Esophagus squamous epithelium (tissue), 5 donors: ENCODE results near the gene JAML. TPM values are rescaled to one million over a fixed set of nuclear protein-coding genes. Genes with fewer than 3 reads are reported as not detected.

Experiments used
- DNase-seq: peaks from one replicate; lab custom pipeline; 2025; lab: John Stamatoyannopoulos, UW
- H3K27ac ChIP-seq, 4 donors: fragments of 200-600 bp; sonication (generic); one replicate each; pipeline ENCODE4 v1.5.1; 2016 to 2019; ENCODE audit warnings: mild to moderate bottlenecking in 1 of 4
- H3K27me3 ChIP-seq, 4 donors: fragments of 200-600 bp; sonication (generic); 1 replicate in 3 of 4; 2 replicates in 1 of 4; pipeline versions ENCODE4 v1.5.1 to v1.6.0; 2017 to 2021; ENCODE audit warnings: antibody characterized with exemption in 1 of 4
- H3K36me3 ChIP-seq, 3 donors: fragments of 200-600 bp; sonication (generic); one replicate each; pipeline ENCODE4 v1.5.1; 2016 to 2019
- H3K4me1 ChIP-seq, 3 donors: fragments of 200-600 bp; sonication (generic); one replicate each; pipeline ENCODE4 v1.5.1; 2017 to 2019
- H3K4me3 ChIP-seq, 4 donors: fragments of 200-600 bp; sonication (generic); 1 replicate in 3 of 4; 2 replicates in 1 of 4; pipeline ENCODE4 v1.5.1; 2016 to 2019; ENCODE audit warnings: mild to moderate bottlenecking in 2 of 4, moderate library complexity in 1 of 4
- H3K9me3 ChIP-seq, 3 donors: fragments of 200-600 bp; sonication (generic); one replicate each; pipeline ENCODE4 v1.5.1; 2016 to 2019
- CTCF ChIP-seq, 6 experiments: fragments of 450-650 bp in 4 of 6; fragments of 200-600 bp in 2 of 6; sonication (generic) in 2 of 6; IDR thresholded peaks; one replicate each; pipeline ENCODE4 v1.5.1; 2016 to 2019; ENCODE audit warnings: antibody characterized with exemption in 6 of 6, mild to moderate bottlenecking in 4 of 6, moderate library complexity in 4 of 6
- POLR2A ChIP-seq, 4 donors: fragments of 450-650 bp; IDR thresholded peaks; one replicate each; pipeline ENCODE4 v1.6.1; 2017; ENCODE audit warnings: antibody characterized with exemption in 4 of 4, mild to moderate bottlenecking in 4 of 4, moderate library complexity in 3 of 4
- WGBS, 2 donors: methylation state at CpG; one replicate each; pipeline ENCODE4 v1.1.5; 2018; 5-methylcytosine and 5-hydroxymethylcytosine counted together
- intact Hi-C: fragments of 100-400 bp; cut with DNase I; formaldehyde crosslinking; loops from one replicate; pipeline ENCODE4 v1.15.0; 2022
- total RNA-seq, 4 donors: library from RNA; depleted of rRNA; stranded (reverse); fragments of >200 nt; gene quantifications; one replicate each; pipeline ENCODE4 v1.1.0, GENCODE V29; 2016
- donor health status: DM: yes; HTN: yes; CAD: no.

The JAML gene
- 10 to 100 TPM in 2 of 4 donors, 1 to 10 TPM in 2; 2.2 to 17.9 (median 9.5) TPM for total RNA-seq

GRCh38 chr11:118224511-118225188 lies at the start of gene JAML:
TSS of gene JAML (minus strand) at chr11:118225011. CDS start at chr11:118214866, 10,145 bp downstream.
- no peaks in the 10 kb centered on the region for H3K9me3 ChIP-seq
- no peak for DNase-seq
- H3K27me3 ChIP-seq: peaks cover 0 to 14% (median 0%) of the 10 kb centered on the region in 4 donors
- peak within 1 kb of the TSS in 3 of 4 donors; percentile 12 to 58 (median 35) for H3K27ac ChIP-seq
- 56 to 58% methylated on average over 6 of the region's 6 CpGs for WGBS, 2 donors
- H3K4me1 ChIP-seq: no peaks in the 10 kb centered on the region
- peak within 1 kb of the TSS in 3 of 4 donors; percentile 8 to 40 (median 22) for H3K4me3 ChIP-seq
- intact Hi-C loops: no loop called here
- H3K36me3 ChIP-seq: peaks cover 0 to 12% (median 0%) of the 10 kb centered on the region in 3 donors
- TF ChIP-seq CTCF (IDR thresholded peaks at IDR 0.05) (no peak), POLR2A (IDR thresholded peaks at IDR 0.05) (peak in 2 of 4 donors; percentile 28 to 70)

- intact Hi-C loops: no loop called here
- Histone ChIP-seq H3K27me3 (peaks cover 0 to 7% (median 0%) of the 10 kb centered on the region in 4 donors), H3K4me1 (peaks cover 20 to 56% (median 34%) of the 10 kb centered on the region in 3 donors), H3K27ac (peak overlapping the region; percentile 73 to 90 (median 88)), H3K36me3 (no peaks in the 10 kb centered on the region), H3K9me3 (no peaks in the 10 kb centered on the region), H3K4me3 (no peak overlapping the region)
- no peak for DNase-seq
- 24 to 66% methylated on average over 2 of the region's 2 CpGs for WGBS, 2 donors
- TF ChIP-seq POLR2A (IDR thresholded peaks at IDR 0.05): no peak
- no peak for TF ChIP-seq CTCF (IDR thresholded peaks at IDR 0.05)
Observed at GRCh38 chr11:118274186-118274585, 49.4 kb upstream of the JAML start.

- Histone ChIP-seq H3K27ac (no peak overlapping the region), H3K4me3 (no peak overlapping the region), H3K9me3 (no peaks in the 10 kb centered on the region), H3K36me3 (no peaks in the 10 kb centered on the region), H3K27me3 (peaks cover 0 to 7% (median 0%) of the 10 kb centered on the region in 4 donors), H3K4me1 (peaks cover 20 to 55% (median 27%) of the 10 kb centered on the region in 3 donors)
- intact Hi-C loops: no loop called here
- TF ChIP-seq CTCF (IDR thresholded peaks at IDR 0.05) (no peak), POLR2A (IDR thresholded peaks at IDR 0.05) (no peak)
- 59 to 73% methylated on average over 2 of the region's 2 CpGs for WGBS, 2 donors
- DNase-seq: no peak
Observed at GRCh38 chr11:118272001-118272400, 47.2 kb upstream of the JAML start.

GRCh38 chr11:118267486-118267885 lies 42.7 kb upstream of the JAML start:
- DNase-seq: no peak
- WGBS, 2 donors: 39 to 50% methylated on average over 4 of the region's 4 CpGs
- no peaks in the 10 kb centered on the region for H3K9me3 ChIP-seq
- no peak for TF ChIP-seq POLR2A (IDR thresholded peaks at IDR 0.05)
- TF ChIP-seq CTCF (IDR thresholded peaks at IDR 0.05): no peak
- H3K27me3 ChIP-seq: peaks cover 0 to 17% (median 0%) of the 10 kb centered on the region in 4 donors
- intact Hi-C loops: no loop called here
- peaks cover 0 to 57% (median 9%) of the 10 kb centered on the region in 3 donors for H3K4me1 ChIP-seq
- H3K27ac ChIP-seq: peak overlapping the region; percentile 89 to 94 (median 90)
- no peak overlapping the region for H3K4me3 ChIP-seq
- H3K36me3 ChIP-seq: peaks cover 0 to 5% (median 0%) of the 10 kb centered on the region in 3 donors

- Histone ChIP-seq H3K36me3 (peaks cover 0 to 20% (median 0%) of the 10 kb centered on the region in 3 donors), H3K27me3 (peaks cover 0 to 25% (median 0%) of the 10 kb centered on the region in 4 donors), H3K4me3 (peak overlapping the region; percentile 35 to 73 (median 64)), H3K27ac (peak overlapping the region; percentile 89 to 94 (median 90)), H3K9me3 (no peaks in the 10 kb centered on the region), H3K4me1 (peaks cover 0 to 73% (median 9%) of the 10 kb centered on the region in 3 donors)
- intact Hi-C loops: no loop called here
- no peak for DNase-seq
- TF ChIP-seq POLR2A (IDR thresholded peaks at IDR 0.05): peak in 2 of 4 donors; percentile 42 to 66
- TF ChIP-seq CTCF (IDR thresholded peaks at IDR 0.05): no peak
- WGBS, 2 donors: 33% methylated on average over 1 of the region's 1 CpG; no CpG with 5 or more reads in 1 of the 2 donors
Observed at GRCh38 chr11:118265954-118266353, 41.1 kb upstream of the JAML start.
